KMS-11 (cell line): ENCODE results near the gene MTF2.

ENCODE experiments used
- H2AFZ ChIP-seq: fragments of 200-600 bp; sonication (generic); 2 replicates; pipeline ENCODE4 v1.6.1; 2016; ENCODE audit warnings: antibody characterized with exemption, mixed run types, low read depth
- H3K27ac ChIP-seq: fragments of 200-600 bp; sonication (generic); 2 replicates; pipeline ENCODE4 v1.6.1; 2016; ENCODE audit warnings: mild to moderate bottlenecking, mixed run types
- H3K27me3 ChIP-seq: fragments of 200-600 bp; sonication (generic); 2 replicates; pipeline ENCODE4 v1.6.1; 2017; ENCODE audit warnings: mild to moderate bottlenecking, low read depth, mixed run types, moderate library complexity; ENCODE audit not compliant: insufficient read depth
- H3K36me3 ChIP-seq: fragments of 200-600 bp; sonication (generic); 2 replicates; pipeline ENCODE4 v1.6.1; 2017; ENCODE audit warnings: mild to moderate bottlenecking, mixed run types; ENCODE audit not compliant: insufficient read depth
- H3K4me1 ChIP-seq: fragments of 200-600 bp; sonication (generic); 2 replicates; pipeline ENCODE4 v1.6.1; 2016; ENCODE audit warnings: mild to moderate bottlenecking, low read depth, mixed run types; ENCODE audit not compliant: poor library complexity, severe bottlenecking
- H3K4me2 ChIP-seq: fragments of 200-600 bp; sonication (generic); 2 replicates; pipeline ENCODE4 v1.7.0; 2016; ENCODE audit warnings: mild to moderate bottlenecking, mixed run types
- H3K4me3 ChIP-seq: fragments of 200-600 bp; sonication (generic); IDR thresholded peaks from 2 replicates; pipeline ENCODE4 v1.6.1; 2017; ENCODE audit warnings: low read depth, low read length, mixed read lengths; ENCODE audit not compliant: insufficient read depth
- H3K79me2 ChIP-seq: fragments of 200-600 bp; sonication (generic); 2 replicates; pipeline ENCODE4 v1.6.1; 2016; ENCODE audit warnings: low read depth, mixed run types; ENCODE audit not compliant: insufficient read depth
- H3K9ac ChIP-seq: fragments of 200-600 bp; sonication (generic); 2 replicates; pipeline ENCODE4 v1.6.1; 2016; ENCODE audit warnings: mild to moderate bottlenecking, mixed run types
- H4K20me1 ChIP-seq: fragments of 200-600 bp; sonication (generic); 2 replicates; pipeline ENCODE4 v1.6.1; 2016; ENCODE audit warnings: mild to moderate bottlenecking, mixed run types; ENCODE audit not compliant: insufficient read depth
- TF ChIP-seq, protein P1 (sequence below): fragments of 200-600 bp; sonication (generic); conservative IDR thresholded peaks from 2 replicates; pipeline ENCODE4 v1.6.1; 2017; ENCODE audit warnings: low read depth, mild to moderate bottlenecking, antibody characterized with exemption, low read length, moderate library complexity, mixed read lengths

Gene MTF2

DNA sequence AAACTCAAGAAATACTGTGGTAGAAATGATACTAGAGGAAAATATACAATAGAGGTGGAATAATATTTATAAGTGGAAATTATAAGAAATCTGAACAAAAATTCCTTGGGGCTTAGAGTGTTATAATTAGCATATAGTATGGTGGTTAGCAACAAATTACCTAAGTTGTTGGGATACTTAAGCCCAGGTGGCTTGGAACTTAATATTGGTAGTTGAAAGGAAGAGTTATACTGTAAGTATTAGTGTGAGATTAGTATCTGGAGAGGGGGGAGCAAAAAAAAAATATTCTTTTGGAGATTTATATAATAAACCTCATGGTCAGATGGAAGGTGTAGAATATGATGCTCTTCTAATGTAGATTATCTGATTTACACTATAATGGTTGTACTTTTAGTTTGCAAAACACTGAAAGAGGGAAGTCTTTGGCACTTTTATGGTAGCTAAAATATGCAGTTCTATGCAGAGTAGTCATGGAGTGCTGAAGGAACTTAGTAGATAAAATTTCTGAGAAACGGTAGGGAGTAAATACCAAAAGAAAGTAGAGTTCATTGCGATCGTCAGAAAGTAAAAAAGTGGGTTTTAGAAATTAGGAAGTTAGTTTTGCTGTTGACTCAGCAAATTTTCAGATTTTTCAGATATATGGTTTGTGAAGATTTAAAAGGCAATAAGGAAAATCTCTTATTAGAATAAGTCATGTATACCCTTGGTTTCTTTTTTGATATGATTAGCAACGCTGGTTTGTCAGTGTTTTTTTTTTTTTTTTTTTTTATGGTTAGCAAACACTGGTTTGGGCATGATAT, 45.7 kb downstream of the MTF2 start:
- no peaks in the 10 kb centered on the region for H3K79me2 ChIP-seq
- H3K4me1 ChIP-seq = no peaks in the 10 kb centered on the region
- no peaks in the 10 kb centered on the region for H4K20me1 ChIP-seq
- H3K9ac ChIP-seq = no peak overlapping the region
- H3K36me3 ChIP-seq = no peaks in the 10 kb centered on the region
- H3K4me2 ChIP-seq = no peak overlapping the region
- no peak overlapping the region for H3K27ac ChIP-seq
- H3K27me3 ChIP-seq = no peaks in the 10 kb centered on the region
- TF ChIP-seq, protein P1, sequence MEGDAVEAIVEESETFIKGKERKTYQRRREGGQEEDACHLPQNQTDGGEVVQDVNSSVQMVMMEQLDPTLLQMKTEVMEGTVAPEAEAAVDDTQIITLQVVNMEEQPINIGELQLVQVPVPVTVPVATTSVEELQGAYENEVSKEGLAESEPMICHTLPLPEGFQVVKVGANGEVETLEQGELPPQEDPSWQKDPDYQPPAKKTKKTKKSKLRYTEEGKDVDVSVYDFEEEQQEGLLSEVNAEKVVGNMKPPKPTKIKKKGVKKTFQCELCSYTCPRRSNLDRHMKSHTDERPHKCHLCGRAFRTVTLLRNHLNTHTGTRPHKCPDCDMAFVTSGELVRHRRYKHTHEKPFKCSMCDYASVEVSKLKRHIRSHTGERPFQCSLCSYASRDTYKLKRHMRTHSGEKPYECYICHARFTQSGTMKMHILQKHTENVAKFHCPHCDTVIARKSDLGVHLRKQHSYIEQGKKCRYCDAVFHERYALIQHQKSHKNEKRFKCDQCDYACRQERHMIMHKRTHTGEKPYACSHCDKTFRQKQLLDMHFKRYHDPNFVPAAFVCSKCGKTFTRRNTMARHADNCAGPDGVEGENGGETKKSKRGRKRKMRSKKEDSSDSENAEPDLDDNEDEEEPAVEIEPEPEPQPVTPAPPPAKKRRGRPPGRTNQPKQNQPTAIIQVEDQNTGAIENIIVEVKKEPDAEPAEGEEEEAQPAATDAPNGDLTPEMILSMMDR = no peak
- no peak overlapping the region for H3K4me3 ChIP-seq
- H2AFZ ChIP-seq = no peak overlapping the region

DNA sequence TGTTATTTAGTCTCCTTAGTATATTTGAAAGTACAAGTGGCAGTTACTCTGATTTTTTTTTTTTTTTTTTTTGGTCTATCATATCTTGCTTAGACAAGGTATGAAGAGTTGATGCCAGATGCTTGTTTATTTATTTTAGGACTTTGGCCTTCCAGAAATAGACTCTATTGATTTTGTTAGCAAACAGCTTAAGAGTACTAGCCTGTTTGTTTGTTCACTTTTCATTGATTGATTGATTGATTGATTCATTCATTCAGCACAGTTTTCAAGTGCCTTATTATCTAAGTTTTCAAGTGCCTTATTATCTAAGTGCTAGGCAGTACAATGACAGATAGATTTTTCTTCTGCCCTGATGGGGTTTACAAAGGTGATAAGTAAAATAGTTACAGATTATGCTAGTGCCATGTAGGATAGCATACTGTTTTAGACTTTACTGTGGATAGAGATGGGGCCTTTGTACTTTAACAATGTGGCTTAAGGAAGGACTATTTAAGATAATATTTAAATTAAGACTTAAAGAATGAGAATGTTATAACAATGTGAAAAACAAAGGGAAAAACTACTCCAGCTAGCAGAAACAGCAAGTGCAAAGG, 50.5 kb downstream of the MTF2 start:
- H3K27ac ChIP-seq = no peak overlapping the region

DNA sequence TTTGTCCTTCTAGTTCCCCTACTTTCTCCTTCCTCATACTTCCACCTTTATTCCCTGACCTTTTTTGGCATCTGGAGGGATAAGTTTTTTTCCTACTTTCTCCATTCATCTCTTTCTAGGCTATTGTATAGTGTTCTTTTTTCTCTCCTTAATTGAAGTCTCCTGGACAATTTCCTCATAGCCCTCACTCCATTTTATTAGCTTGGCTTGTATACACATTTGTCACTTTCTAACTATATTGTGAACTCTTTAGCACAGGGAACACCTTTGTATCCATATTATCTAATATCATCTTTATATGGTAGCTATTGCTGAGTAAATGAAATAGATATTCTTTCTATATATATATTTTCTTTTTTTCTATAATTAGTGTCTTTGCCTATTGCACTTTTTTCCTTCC, 53.6 kb downstream of the MTF2 start:
- no peaks in the 10 kb centered on the region for H3K79me2 ChIP-seq
- no peak overlapping the region for H2AFZ ChIP-seq
- H3K4me1 ChIP-seq = no peaks in the 10 kb centered on the region
- H3K27ac ChIP-seq = no peak overlapping the region
- no peak overlapping the region for H3K9ac ChIP-seq
- no peak overlapping the region for H3K4me2 ChIP-seq
- no peaks in the 10 kb centered on the region for H4K20me1 ChIP-seq
- H3K4me3 ChIP-seq = no peak overlapping the region
- no peaks in the 10 kb centered on the region for H3K36me3 ChIP-seq
- no peaks in the 10 kb centered on the region for H3K27me3 ChIP-seq
- TF ChIP-seq, protein P1 = no peak

More for the DNA sequence above, 50.5 kb downstream of the MTF2 start:
- Histone ChIP-seq H4K20me1 (no peaks in the 10 kb centered on the region), H3K36me3 (no peaks in the 10 kb centered on the region), H3K9ac (no peak overlapping the region), H3K4me2 (no peak overlapping the region), H3K4me3 (no peak overlapping the region), H3K27me3 (no peaks in the 10 kb centered on the region), H3K4me1 (no peaks in the 10 kb centered on the region), H3K79me2 (no peaks in the 10 kb centered on the region), H2AFZ (no peak overlapping the region)
- TF ChIP-seq, protein P1 = no peak

DNA sequence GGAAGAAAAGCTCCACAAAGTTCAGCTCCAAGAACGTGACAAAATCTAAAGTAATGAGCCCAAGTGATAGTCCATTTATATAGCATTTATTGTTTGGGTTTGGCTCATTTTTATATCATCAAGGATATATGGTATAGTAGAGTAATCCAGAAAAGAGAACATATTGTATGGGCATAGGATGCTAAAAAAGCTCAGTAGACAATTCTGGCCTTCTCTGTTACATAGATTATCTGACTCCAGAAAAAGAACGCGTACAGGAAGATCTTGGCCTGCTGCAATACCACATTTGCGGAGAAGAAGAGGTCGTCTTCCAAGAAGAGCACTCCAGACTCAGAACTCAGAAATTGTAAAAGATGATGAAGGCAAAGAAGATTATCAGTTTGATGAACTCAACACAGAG, 57.4 kb downstream of the MTF2 start:
- no peaks in the 10 kb centered on the region for H3K36me3 ChIP-seq
- H3K79me2 ChIP-seq = no peaks in the 10 kb centered on the region
- no peak overlapping the region for H2AFZ ChIP-seq
- H3K27ac ChIP-seq = no peak overlapping the region
- no peaks in the 10 kb centered on the region for H4K20me1 ChIP-seq
- H3K9ac ChIP-seq = no peak overlapping the region
- H3K4me3 ChIP-seq = no peak overlapping the region
- H3K4me1 ChIP-seq = no peaks in the 10 kb centered on the region
- TF ChIP-seq, protein P1 = no peak
- H3K27me3 ChIP-seq = no peaks in the 10 kb centered on the region
- no peak overlapping the region for H3K4me2 ChIP-seq
